ENCODE results near the gene PCBP3. TPM values are rescaled to one million over a fixed set of nuclear protein-coding genes. Genes with fewer than 3 reads are reported as not detected.

Gene PCBP3
- total and polyA plus RNA-seq, 2 of the 8 experiments (the other 6 are each of a cell fraction or from before 2014, with no cell fraction given) = 3.5 to 6.3 TPM

DNA sequence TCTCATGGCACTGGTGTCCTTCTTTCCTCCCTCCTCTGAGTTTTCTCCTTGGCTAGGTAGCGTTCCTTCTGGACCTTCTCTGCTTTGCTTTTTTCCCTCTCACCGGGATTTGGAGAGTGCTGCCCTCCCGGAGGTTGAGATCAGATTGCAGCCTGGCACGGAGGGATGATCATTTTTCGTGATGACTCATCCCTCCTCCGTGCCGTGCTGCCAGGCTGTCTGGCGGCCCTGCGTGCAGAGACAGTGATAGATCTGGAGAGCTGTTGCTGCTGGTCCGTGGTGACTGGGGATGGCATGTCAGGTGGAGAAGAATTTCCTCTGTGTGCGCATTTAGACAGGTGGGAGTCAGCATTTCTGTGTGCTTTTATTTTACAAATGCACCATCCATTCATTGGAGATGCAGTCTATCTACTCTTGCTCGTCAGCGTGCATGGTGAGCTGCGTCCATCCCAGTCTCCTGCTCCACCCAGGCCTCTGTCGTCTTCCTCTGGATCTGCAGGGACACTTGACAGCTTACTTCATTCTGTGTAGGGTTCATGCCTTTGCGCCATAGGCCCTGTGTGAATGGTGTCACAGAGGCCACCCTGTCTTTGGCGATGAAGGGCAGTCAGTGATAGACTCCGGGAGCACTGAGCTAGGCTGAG lies 104.4 kb downstream of the PCBP3 start:
- H4K91ac ChIP-seq (replicated peaks; ENCODE audit: insufficient read length, low read length) = no peak overlapping the region
- H3K23me2 ChIP-seq (ENCODE audit: low read depth, low read length) = no peaks in the 10 kb centered on the region
- no peaks in the 10 kb centered on the region for H3K79me2 ChIP-seq (ENCODE audit: control insufficient read depth in 1 of 2, insufficient read depth in 2 of 2, low read length in 2 of 2)
- no peaks in the 10 kb centered on the region for H3K79me1 ChIP-seq (ENCODE audit: low read depth, low read length)
- WGBS, 2 experiments (ENCODE audit: extremely low coverage in 1 of 2, insufficient coverage in 1 of 2, insufficient read length in 1 of 2, insufficient replicate concordance in 2 of 2, low coverage in 1 of 2, low lambda C conversion rate in 2 of 2, missing lambda C conversion rate in 1 of 2) = 65% methylated on average over 18 of the region's 18 CpGs; no CpG with 5 or more reads in 1 of the 2 experiments
- no peak overlapping the region for H2BK120ac ChIP-seq (replicated peaks; ENCODE audit: low read depth, low read length)
- DNase-seq (ENCODE audit: low read depth in 1 of 2, low spot score in 2 of 2) (peak in 1 of 2 experiments; percentile 45), FAIRE-seq (no peak)
- H3K4me2 ChIP-seq (ENCODE audit: insufficient read depth in 1 of 2, low read depth in 2 of 2, low read length in 2 of 2) = peak overlapping the region; percentile 25 to 49; a peak in 2 of 4 replicates
- peak overlapping the region; percentile 5; the same call in 1 of the 2 replicates for H2BK5ac ChIP-seq (ENCODE audit: low read depth, low read length)
- H2BK12ac ChIP-seq (ENCODE audit: low read depth, low read length) = no peak overlapping the region
- no peak overlapping the region for H3K27ac ChIP-seq (ENCODE audit: low read depth, low read length)
- POLR2A ChIA-PET (ENCODE audit: partially characterized antibody) = interaction anchor here (0.7 to 1.7 kb wide), 3 partner anchors 10 to 107 kb away, joined by 3 read pairs; no protein-coding TSS in a partner anchor
- no peak overlapping the region for H3K56ac ChIP-seq (replicated peaks; ENCODE audit: insufficient read length, low read depth, low read length)
- no peak overlapping the region for H4K5ac ChIP-seq (ENCODE audit: insufficient read length, low read depth, low read length)
- no peak overlapping the region for H4K8ac ChIP-seq (ENCODE audit: extremely low read depth, insufficient read depth, low read length)
- no peaks in the 10 kb centered on the region for H4K20me1 ChIP-seq (replicated peaks in 1 of 2; ENCODE audit: control insufficient read depth in 1 of 2, insufficient read depth in 2 of 2, low read length in 2 of 2)
- H2AK5ac ChIP-seq (ENCODE audit: low read depth, low read length) = no peak overlapping the region
- no peak overlapping the region for H2BK15ac ChIP-seq (ENCODE audit: low read length)
- no peak overlapping the region for H3K23ac ChIP-seq (ENCODE audit: insufficient read length)
- H3K4ac ChIP-seq (replicated peaks; ENCODE audit: insufficient read length, low read depth, low read length) = no peak overlapping the region
- no peak overlapping the region for H3K18ac ChIP-seq (ENCODE audit: extremely low read depth, low read length)
- no peaks in the 10 kb centered on the region; a peak in 2 of 8 replicates for H3K36me3 ChIP-seq (ENCODE audit: control insufficient read depth in 2 of 4, insufficient read depth in 4 of 4, low read length in 3 of 4)
- no peak overlapping the region for H3K4me3 ChIP-seq (ENCODE audit: extremely low read depth in 1 of 4, insufficient read depth in 2 of 4, low read depth in 3 of 4, low read length in 4 of 4)
- no peak overlapping the region for H2BK20ac ChIP-seq (ENCODE audit: low read length)
- H3K9me3 ChIP-seq (ENCODE audit: insufficient read depth in 2 of 2, low read depth in 1 of 2, low read length in 1 of 2) = peaks cover 3 to 5% of the 10 kb centered on the region in 2 experiments; a peak in 1 of 4 replicates
- no peak overlapping the region for H3K14ac ChIP-seq (ENCODE audit: insufficient read length)
- CTCF ChIA-PET (ENCODE audit: partially characterized antibody) = interaction anchor here (1.1 to 2.2 kb wide), 4 partner anchors 8 to 73 kb away, joined by 3 to 6 read pairs (median 4); no protein-coding TSS in a partner anchor
- peaks cover 0 to 11% (median 8%) of the 10 kb centered on the region in 4 experiments; a peak in 5 of 7 replicates for H3K4me1 ChIP-seq (replicated peaks in 1 of 4; ENCODE audit: control insufficient read depth in 3 of 4, insufficient read depth in 4 of 4, low read length in 3 of 4)
- H2AFZ ChIP-seq (ENCODE audit: low read length) = no peak overlapping the region
- H3K27me3 ChIP-seq (replicated peaks in 1 of 4; ENCODE audit: control insufficient read depth in 3 of 4, extremely low read depth in 1 of 4, insufficient read depth in 3 of 4, low read length in 3 of 4) = no peaks in the 10 kb centered on the region
- H3K9ac ChIP-seq (replicated peaks in 1 of 4; ENCODE audit: extremely low read depth in 1 of 4, low read depth in 3 of 4, low read length in 3 of 4) = no peak overlapping the region
- TF ChIP-seq TAF7 (optimal IDR thresholded peaks at IDR 0.05; ENCODE audit: borderline replicate concordance, low read depth, low read length) (no peak), NRF1 (IDR thresholded peaks at IDR 0.05; ENCODE audit: low read depth, low read length) (no peak), SP4 (IDR thresholded peaks at IDR 0.05; ENCODE audit: low read length) (no peak), JUND (IDR thresholded peaks at IDR 0.05; ENCODE audit: low read length) (peak; percentile 82), RAD21 (IDR thresholded peaks at IDR 0.05 in 1 of 2, conservative IDR thresholded peaks at IDR 0.05 in 1 of 2; ENCODE audit: low read depth in 2 of 2, low read length in 2 of 2) (no peak), SP1 (IDR thresholded peaks at IDR 0.05; ENCODE audit: low read depth, low read length) (no peak), TCF12 (IDR thresholded peaks at IDR 0.05; ENCODE audit: low read depth, low read length) (no peak), CBX8 (IDR thresholded peaks at IDR 0.05; ENCODE audit: borderline replicate concordance, low read depth, low read length) (no peak)
- TF ChIP-seq, protein P1, sequence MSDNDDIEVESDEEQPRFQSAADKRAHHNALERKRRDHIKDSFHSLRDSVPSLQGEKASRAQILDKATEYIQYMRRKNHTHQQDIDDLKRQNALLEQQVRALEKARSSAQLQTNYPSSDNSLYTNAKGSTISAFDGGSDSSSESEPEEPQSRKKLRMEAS (IDR thresholded peaks at IDR 0.05) = no peak
- TF ChIP-seq, protein P2, sequence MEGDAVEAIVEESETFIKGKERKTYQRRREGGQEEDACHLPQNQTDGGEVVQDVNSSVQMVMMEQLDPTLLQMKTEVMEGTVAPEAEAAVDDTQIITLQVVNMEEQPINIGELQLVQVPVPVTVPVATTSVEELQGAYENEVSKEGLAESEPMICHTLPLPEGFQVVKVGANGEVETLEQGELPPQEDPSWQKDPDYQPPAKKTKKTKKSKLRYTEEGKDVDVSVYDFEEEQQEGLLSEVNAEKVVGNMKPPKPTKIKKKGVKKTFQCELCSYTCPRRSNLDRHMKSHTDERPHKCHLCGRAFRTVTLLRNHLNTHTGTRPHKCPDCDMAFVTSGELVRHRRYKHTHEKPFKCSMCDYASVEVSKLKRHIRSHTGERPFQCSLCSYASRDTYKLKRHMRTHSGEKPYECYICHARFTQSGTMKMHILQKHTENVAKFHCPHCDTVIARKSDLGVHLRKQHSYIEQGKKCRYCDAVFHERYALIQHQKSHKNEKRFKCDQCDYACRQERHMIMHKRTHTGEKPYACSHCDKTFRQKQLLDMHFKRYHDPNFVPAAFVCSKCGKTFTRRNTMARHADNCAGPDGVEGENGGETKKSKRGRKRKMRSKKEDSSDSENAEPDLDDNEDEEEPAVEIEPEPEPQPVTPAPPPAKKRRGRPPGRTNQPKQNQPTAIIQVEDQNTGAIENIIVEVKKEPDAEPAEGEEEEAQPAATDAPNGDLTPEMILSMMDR (IDR thresholded peaks at IDR 0.05; ENCODE audit: control extremely low read depth in 1 of 3, insufficient read depth in 1 of 3, low read depth in 1 of 3, low read length in 3 of 3) = peak in 1 of 3 experiments; percentile 6; a peak in 1 of 4 replicates
